Measurements from ENCODE around the gene STAMBP. TPM values are rescaled to one million over a fixed set of nuclear protein-coding genes. Genes with fewer than 3 reads are reported as not detected.

STAMBP gene
- total and polyA plus RNA-seq, 2 of the 13 experiments (the other 11 are each of a cell fraction or from before 2014, with no cell fraction given), result 49.6 to 53.2 TPM

GRCh38 chr2:73828818-73829570 is at the start of gene STAMBP (continued):
- no peak for TF ChIP-seq ZSCAN20 (CRISPR knock-in tag; IDR thresholded peaks at IDR 0.05; ENCODE audit: borderline replicate concordance)
- TF ChIP-seq IKZF4 (CRISPR knock-in tag; IDR thresholded peaks at IDR 0.05; ENCODE audit: borderline replicate concordance, low read depth, not compliant biosample characterization), result no peak
- TF ChIP-seq SIX4 (CRISPR knock-in tag; IDR thresholded peaks at IDR 0.05), result no peak
- TF ChIP-seq JUN (CRISPR knock-in tag; IDR thresholded peaks at IDR 0.05), result no peak
- TF ChIP-seq, protein P1, sequence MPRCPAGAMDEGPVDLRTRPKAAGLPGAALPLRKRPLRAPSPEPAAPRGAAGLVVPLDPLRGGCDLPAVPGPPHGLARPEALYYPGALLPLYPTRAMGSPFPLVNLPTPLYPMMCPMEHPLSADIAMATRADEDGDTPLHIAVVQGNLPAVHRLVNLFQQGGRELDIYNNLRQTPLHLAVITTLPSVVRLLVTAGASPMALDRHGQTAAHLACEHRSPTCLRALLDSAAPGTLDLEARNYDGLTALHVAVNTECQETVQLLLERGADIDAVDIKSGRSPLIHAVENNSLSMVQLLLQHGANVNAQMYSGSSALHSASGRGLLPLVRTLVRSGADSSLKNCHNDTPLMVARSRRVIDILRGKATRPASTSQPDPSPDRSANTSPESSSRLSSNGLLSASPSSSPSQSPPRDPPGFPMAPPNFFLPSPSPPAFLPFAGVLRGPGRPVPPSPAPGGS (CRISPR knock-in tag; IDR thresholded peaks at IDR 0.05), result peak; percentile 79; the same call in 1 of the 2 replicates
- TF ChIP-seq RXRA (CRISPR knock-in tag; IDR thresholded peaks at IDR 0.05), result peak; percentile 70; the same call in 1 of the 2 replicates
- TF ChIP-seq SIN3A (IDR thresholded peaks at IDR 0.05; ENCODE audit: borderline replicate concordance, low read depth, low read length), result peak; percentile 89; the same call in 1 of the 2 replicates
- no peak for TF ChIP-seq GLMP (CRISPR knock-in tag; IDR thresholded peaks at IDR 0.05; ENCODE audit: borderline replicate concordance)
- 0 out of 2 replicates have a peak, but pooled peaks have one; percentile 77 for TF ChIP-seq SMYD3 (CRISPR knock-in tag; IDR thresholded peaks at IDR 0.05)
- TF ChIP-seq ZSCAN25 (CRISPR knock-in tag; IDR thresholded peaks at IDR 0.05), result no peak
- TF ChIP-seq CEBPZ (IDR thresholded peaks at IDR 0.05; ENCODE audit: low read length), result no peak
- peak; percentile 85 for TF ChIP-seq ZNF501 (CRISPR knock-in tag; IDR thresholded peaks at IDR 0.05)
- TF ChIP-seq ZNF772 (CRISPR knock-in tag; IDR thresholded peaks at IDR 0.05), result peak; percentile 91
- 0 out of 2 replicates have a peak, but pooled peaks have one; percentile 43 for TF ChIP-seq ZNF674 (CRISPR knock-in tag; IDR thresholded peaks at IDR 0.05; ENCODE audit: low read depth)
- TF ChIP-seq FOXO1 (CRISPR knock-in tag; IDR thresholded peaks at IDR 0.05), result peak; percentile 49; the same call in 1 of the 2 replicates
- peak; percentile 94 for TF ChIP-seq KAT7 (CRISPR knock-in tag; IDR thresholded peaks at IDR 0.05; ENCODE audit: borderline replicate concordance)
- peak; percentile 94 for TF ChIP-seq CREB1 (IDR thresholded peaks at IDR 0.05)
- TF ChIP-seq CREB1 (CRISPR knock-in tag; IDR thresholded peaks at IDR 0.05), result peak; percentile 99
- TF ChIP-seq ZNF570 (CRISPR knock-in tag; IDR thresholded peaks at IDR 0.05; ENCODE audit: borderline replicate concordance), result no peak
- TF ChIP-seq, protein P2, sequence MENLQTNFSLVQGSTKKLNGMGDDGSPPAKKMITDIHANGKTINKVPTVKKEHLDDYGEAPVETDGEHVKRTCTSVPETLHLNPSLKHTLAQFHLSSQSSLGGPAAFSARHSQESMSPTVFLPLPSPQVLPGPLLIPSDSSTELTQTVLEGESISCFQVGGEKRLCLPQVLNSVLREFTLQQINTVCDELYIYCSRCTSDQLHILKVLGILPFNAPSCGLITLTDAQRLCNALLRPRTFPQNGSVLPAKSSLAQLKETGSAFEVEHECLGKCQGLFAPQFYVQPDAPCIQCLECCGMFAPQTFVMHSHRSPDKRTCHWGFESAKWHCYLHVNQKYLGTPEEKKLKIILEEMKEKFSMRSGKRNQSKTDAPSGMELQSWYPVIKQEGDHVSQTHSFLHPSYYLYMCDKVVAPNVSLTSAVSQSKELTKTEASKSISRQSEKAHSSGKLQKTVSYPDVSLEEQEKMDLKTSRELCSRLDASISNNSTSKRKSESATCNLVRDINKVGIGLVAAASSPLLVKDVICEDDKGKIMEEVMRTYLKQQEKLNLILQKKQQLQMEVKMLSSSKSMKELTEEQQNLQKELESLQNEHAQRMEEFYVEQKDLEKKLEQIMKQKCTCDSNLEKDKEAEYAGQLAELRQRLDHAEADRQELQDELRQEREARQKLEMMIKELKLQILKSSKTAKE (CRISPR knock-in tag; IDR thresholded peaks at IDR 0.05; ENCODE audit: borderline replicate concordance), result no peak
- TF ChIP-seq ZNF160 (CRISPR knock-in tag; IDR thresholded peaks at IDR 0.05), result no peak
- no peak for TF ChIP-seq TRIM24 (CRISPR knock-in tag; IDR thresholded peaks at IDR 0.05)
- no peak for TF ChIP-seq CC2D1A (CRISPR knock-in tag; IDR thresholded peaks at IDR 0.05)
